Esophagus squamous epithelium (tissue), 4 donors: ENCODE results near the gene SLC22A1.

Experiments
- CTCF ChIP-seq, 6 experiments: fragments of 450-650 bp in 4 of 6; fragments of 200-600 bp in 2 of 6; sonication (generic) in 2 of 6; IDR thresholded peaks; one replicate each; pipeline ENCODE4 v1.5.1; 2016 to 2019; ENCODE audit warnings: antibody characterized with exemption in 6 of 6, mild to moderate bottlenecking in 4 of 6, moderate library complexity in 4 of 6
- POLR2A ChIP-seq, 4 donors: fragments of 450-650 bp; IDR thresholded peaks; one replicate each; pipeline ENCODE4 v1.6.1; 2017; ENCODE audit warnings: antibody characterized with exemption in 4 of 4, mild to moderate bottlenecking in 4 of 4, moderate library complexity in 3 of 4

GRCh38 chr6:160132776-160133338, 11.2 kb downstream of the SLC22A1 start:
- TF ChIP-seq POLR2A (IDR thresholded peaks at IDR 0.05) (no peak), CTCF (IDR thresholded peaks at IDR 0.05) (no peak)
